OCI-LY1 (cell line): ENCODE results near the gene RIBC1.

Source experiments
- H2AFZ ChIP-seq: fragments of 200-600 bp; sonication (generic), shearing (Covaris generic); 2 replicates; pipeline ENCODE4 v1.6.0; 2014; ENCODE audit warnings: antibody characterized with exemption, mild to moderate bottlenecking, low read length
- H3F3A ChIP-seq: fragments of 200-600 bp; sonication (generic), shearing (Covaris generic); 2 replicates; pipeline ENCODE4 v1.6.0; 2014; ENCODE audit warnings: mild to moderate bottlenecking, antibody characterized with exemption, low read length, moderate library complexity; ENCODE audit not compliant: insufficient read depth
- H3K27ac ChIP-seq: fragments of 200-600 bp; sonication (generic); 2 replicates; pipeline ENCODE4 v1.5.1; 2014; ENCODE audit warnings: low read length, mixed run types, mild to moderate bottlenecking, low read depth; ENCODE audit not compliant: poor library complexity, severe bottlenecking
- H3K27me3 ChIP-seq: fragments of 200-600 bp; sonication (generic); 2 replicates; pipeline ENCODE4 v1.6.0; 2014; ENCODE audit warnings: antibody characterized with exemption, mild to moderate bottlenecking, low read length, moderate library complexity; ENCODE audit not compliant: insufficient read depth
- H3K36me3 ChIP-seq: fragments of 200-600 bp; sonication (generic); 2 replicates; pipeline ENCODE4 v1.6.1; 2014; ENCODE audit warnings: mild to moderate bottlenecking, antibody characterized with exemption, low read length, moderate library complexity, mixed read lengths; ENCODE audit not compliant: insufficient read depth
- H3K4me1 ChIP-seq: fragments of 200-600 bp; sonication (generic); 2 replicates; pipeline ENCODE4 v1.5.1; 2014; ENCODE audit warnings: mild to moderate bottlenecking, low read length, moderate library complexity; ENCODE audit not compliant: insufficient read depth, severe bottlenecking
- H3K4me2 ChIP-seq: fragments of 200-600 bp; sonication (generic), shearing (Covaris generic); 2 replicates; pipeline ENCODE4 v1.6.1; 2014; ENCODE audit warnings: low read length
- H3K4me3 ChIP-seq: fragments of 200-600 bp; sonication (generic); 2 replicates; pipeline ENCODE4 v1.5.1; 2014; ENCODE audit warnings: low read length, low read depth, mild to moderate bottlenecking, mixed read lengths; ENCODE audit not compliant: poor library complexity, severe bottlenecking
- H3K79me2 ChIP-seq: fragments of 200-600 bp; shearing (Covaris generic); 2 replicates; pipeline ENCODE4 v1.6.1; 2016; ENCODE audit warnings: mixed run types, low read length, mixed read lengths; ENCODE audit not compliant: insufficient read depth
- H3K9ac ChIP-seq: fragments of 200-600 bp; sonication (generic), shearing (Covaris generic); 2 replicates; pipeline ENCODE4 v1.6.1; 2014; ENCODE audit warnings: mild to moderate bottlenecking, low read length, mixed read lengths
- H3K9me2 ChIP-seq: fragments of 200-600 bp; sonication (generic), shearing (Covaris generic); 2 replicates; pipeline ENCODE4 v1.6.1; 2014; ENCODE audit warnings: low read depth, mild to moderate bottlenecking, low read length, mixed read lengths
- H3K9me3 ChIP-seq: fragments of 200-600 bp; shearing (Covaris generic); 2 replicates; pipeline ENCODE4 v1.6.1; 2014; ENCODE audit warnings: low read length, mixed read lengths
- H4K20me1 ChIP-seq: fragments of 200-600 bp; sonication (generic), shearing (Covaris generic); 2 replicates; pipeline ENCODE4 v1.6.0; 2016; ENCODE audit warnings: mild to moderate bottlenecking, low read length; ENCODE audit not compliant: insufficient read depth
- EZH2 ChIP-seq: fragments of 200-600 bp; sonication (generic), shearing (Covaris generic); IDR thresholded peaks from 2 replicates; pipeline ENCODE4 v1.8.0; 2017; ENCODE audit warnings: borderline replicate concordance, mixed run types, mild to moderate bottlenecking, antibody characterized with exemption, low read length, moderate library complexity, mixed read lengths
- TF ChIP-seq, protein P1 (sequence below): fragments of 200-600 bp; sonication (generic), shearing (Covaris generic); IDR thresholded peaks from 2 replicates; pipeline ENCODE4 v1.5.1; 2017; ENCODE audit warnings: mild to moderate bottlenecking, antibody characterized with exemption, low read length, moderate library complexity, mixed read lengths

Gene RIBC1

GRCh38 chrX:53395605-53396298, 26.9 kb upstream of the RIBC1 start:
- H3K4me1 ChIP-seq: no peaks in the 10 kb centered on the region
- H3K27me3 ChIP-seq: no peaks in the 10 kb centered on the region
- no peak overlapping the region for H2AFZ ChIP-seq
- H3K79me2 ChIP-seq: no peaks in the 10 kb centered on the region
- TF ChIP-seq, protein P1, sequence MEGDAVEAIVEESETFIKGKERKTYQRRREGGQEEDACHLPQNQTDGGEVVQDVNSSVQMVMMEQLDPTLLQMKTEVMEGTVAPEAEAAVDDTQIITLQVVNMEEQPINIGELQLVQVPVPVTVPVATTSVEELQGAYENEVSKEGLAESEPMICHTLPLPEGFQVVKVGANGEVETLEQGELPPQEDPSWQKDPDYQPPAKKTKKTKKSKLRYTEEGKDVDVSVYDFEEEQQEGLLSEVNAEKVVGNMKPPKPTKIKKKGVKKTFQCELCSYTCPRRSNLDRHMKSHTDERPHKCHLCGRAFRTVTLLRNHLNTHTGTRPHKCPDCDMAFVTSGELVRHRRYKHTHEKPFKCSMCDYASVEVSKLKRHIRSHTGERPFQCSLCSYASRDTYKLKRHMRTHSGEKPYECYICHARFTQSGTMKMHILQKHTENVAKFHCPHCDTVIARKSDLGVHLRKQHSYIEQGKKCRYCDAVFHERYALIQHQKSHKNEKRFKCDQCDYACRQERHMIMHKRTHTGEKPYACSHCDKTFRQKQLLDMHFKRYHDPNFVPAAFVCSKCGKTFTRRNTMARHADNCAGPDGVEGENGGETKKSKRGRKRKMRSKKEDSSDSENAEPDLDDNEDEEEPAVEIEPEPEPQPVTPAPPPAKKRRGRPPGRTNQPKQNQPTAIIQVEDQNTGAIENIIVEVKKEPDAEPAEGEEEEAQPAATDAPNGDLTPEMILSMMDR: no peak
- no peak for TF ChIP-seq EZH2
- H3K9me2 ChIP-seq: no peaks in the 10 kb centered on the region
- no peaks in the 10 kb centered on the region for H3K9me3 ChIP-seq
- H3K4me2 ChIP-seq: no peak overlapping the region
- H3F3A ChIP-seq: no peaks in the 10 kb centered on the region
- no peak overlapping the region for H3K9ac ChIP-seq
- H3K27ac ChIP-seq: no peak overlapping the region
- no peaks in the 10 kb centered on the region for H4K20me1 ChIP-seq
- H3K4me3 ChIP-seq: no peak overlapping the region
- peaks cover 57% of the 10 kb centered on the region for H3K36me3 ChIP-seq

DNA sequence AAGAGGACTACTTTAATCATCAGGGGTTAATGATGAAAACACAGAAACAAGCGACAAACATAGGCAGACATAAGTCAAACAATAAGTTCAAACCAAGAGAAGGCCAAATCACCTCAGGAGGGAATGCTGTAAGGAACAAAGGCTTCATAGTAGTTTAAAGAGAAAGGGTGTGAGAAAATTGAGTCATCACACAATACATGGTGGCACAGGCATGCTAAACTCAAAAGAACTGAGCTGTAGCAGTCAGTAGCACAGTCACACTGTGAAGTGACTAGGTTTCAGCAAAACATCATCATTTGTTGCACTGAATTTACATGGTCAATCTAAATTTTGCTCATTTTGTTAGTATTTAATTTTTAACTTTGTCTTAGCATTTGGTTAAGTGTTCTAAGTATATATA, 24.5 kb upstream of the RIBC1 start:
- Histone ChIP-seq H3K9me3 (no peaks in the 10 kb centered on the region), H3K4me2 (no peak overlapping the region), H3K79me2 (no peaks in the 10 kb centered on the region), H3K27ac (no peak overlapping the region), H3K4me3 (no peak overlapping the region), H2AFZ (no peak overlapping the region), H3F3A (no peaks in the 10 kb centered on the region), H3K9ac (no peak overlapping the region), H4K20me1 (no peaks in the 10 kb centered on the region), H3K4me1 (no peaks in the 10 kb centered on the region), H3K9me2 (no peaks in the 10 kb centered on the region), H3K27me3 (no peaks in the 10 kb centered on the region), H3K36me3 (peaks cover 70% of the 10 kb centered on the region)
- no peak for TF ChIP-seq EZH2
- TF ChIP-seq, protein P1: no peak

DNA sequence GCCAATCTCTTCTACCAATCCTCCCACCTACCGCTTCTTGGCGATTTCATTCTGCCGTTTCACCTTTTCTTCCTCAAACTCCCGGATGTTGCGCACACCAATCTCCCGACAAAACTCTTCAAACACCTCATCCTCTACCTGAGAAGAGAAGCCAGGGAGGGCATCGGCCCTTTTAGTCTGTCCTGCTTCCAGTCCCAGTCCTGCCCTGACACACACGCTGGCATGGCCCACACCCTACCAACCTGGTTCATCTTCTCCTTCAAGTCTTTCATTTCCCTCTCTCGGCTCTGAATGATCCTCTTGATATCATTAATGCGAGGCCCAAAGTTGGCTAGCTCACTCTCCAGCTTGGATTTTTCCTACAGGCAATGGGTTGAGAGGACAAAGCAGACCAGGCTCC, 19.1 kb upstream of the RIBC1 start:
- Histone ChIP-seq H3K9me2 (no peaks in the 10 kb centered on the region), H3K27me3 (no peaks in the 10 kb centered on the region), H3F3A (no peaks in the 10 kb centered on the region), H3K4me1 (no peaks in the 10 kb centered on the region), H3K4me3 (no peak overlapping the region), H4K20me1 (no peaks in the 10 kb centered on the region), H3K9ac (no peak overlapping the region), H3K36me3 (peaks cover 87% of the 10 kb centered on the region), H2AFZ (no peak overlapping the region), H3K27ac (no peak overlapping the region), H3K4me2 (no peak overlapping the region), H3K79me2 (no peaks in the 10 kb centered on the region), H3K9me3 (no peaks in the 10 kb centered on the region)
- no peak for TF ChIP-seq EZH2
- TF ChIP-seq, protein P1: no peak
